ENCODE measurements around the gene ZNF334. TPM values are rescaled to one million over a fixed set of nuclear protein-coding genes. Genes with fewer than 3 reads are reported as not detected.

Gene ZNF334
- total and polyA plus RNA-seq, 2 of the 4 experiments (the other 2 are of a cell fraction): 1.4 to 2.1 TPM

DNA sequence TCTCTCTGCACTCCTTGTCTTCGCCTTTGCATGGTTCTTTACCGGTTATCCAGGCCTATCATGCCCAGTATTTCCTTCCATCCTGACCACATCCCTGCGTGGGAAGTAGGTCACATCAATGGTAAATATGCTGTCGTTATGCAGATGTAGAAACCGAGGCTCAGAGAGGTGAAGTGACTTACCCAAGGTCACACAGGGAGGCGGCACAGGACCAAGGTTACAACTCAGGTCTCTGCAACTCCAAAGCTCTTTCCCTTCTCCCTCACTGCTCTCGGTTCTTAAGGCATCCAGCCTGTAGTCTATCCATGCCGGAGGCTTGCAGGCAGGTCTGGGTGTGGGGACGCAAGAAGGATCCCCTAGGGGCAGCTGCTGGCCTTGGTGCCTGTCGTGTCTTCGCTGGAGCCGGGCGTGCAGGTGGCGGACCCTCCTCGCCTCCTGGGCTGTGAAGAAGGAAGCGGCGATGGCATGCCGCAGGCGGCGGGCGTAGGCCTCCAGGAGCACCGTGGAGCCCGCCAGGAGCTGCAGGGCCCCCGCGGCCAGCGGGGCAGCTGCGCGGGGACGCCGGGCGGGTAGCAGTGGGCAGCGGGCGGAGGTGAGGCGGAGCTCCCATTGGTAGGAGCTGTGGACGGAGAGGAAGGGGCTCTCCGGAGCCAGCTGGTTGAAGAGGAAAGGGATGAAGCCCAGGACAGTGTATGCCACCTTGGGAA, 28.0 kb upstream of the ZNF334 start:
- H2AFZ ChIP-seq (replicated peaks; ENCODE audit: low read length, poor library complexity): no peak overlapping the region
- no peak overlapping the region for H2BK20ac ChIP-seq (ENCODE audit: low read depth, low read length)
- no peak overlapping the region for H3K9ac ChIP-seq (ENCODE audit: low read depth, low read length)
- H3K27me3 ChIP-seq (ENCODE audit: control insufficient read depth, insufficient read depth, low read length): peaks cover 24% of the 10 kb centered on the region
- H3K23ac ChIP-seq (ENCODE audit: low read depth, low read length): no peak overlapping the region
- no peaks in the 10 kb centered on the region for H4K20me1 ChIP-seq (ENCODE audit: insufficient read depth, low read length)
- no peak overlapping the region for H4K91ac ChIP-seq (ENCODE audit: insufficient read depth, low read depth, low read length)
- H2AK5ac ChIP-seq (ENCODE audit: low read depth, low read length): no peak overlapping the region
- no peak overlapping the region for H3K4ac ChIP-seq (ENCODE audit: low read depth, low read length)
- H3K4me2 ChIP-seq (ENCODE audit: low read depth, low read length): no peak overlapping the region
- H3K56ac ChIP-seq (ENCODE audit: extremely low read depth, insufficient read depth, low read length): no peak overlapping the region
- H2BK120ac ChIP-seq (ENCODE audit: low read depth, low read length): no peak overlapping the region
- H3K36me3 ChIP-seq (ENCODE audit: control insufficient read depth, insufficient read depth, low read length): no peaks in the 10 kb centered on the region
- ChIA-PET CTCF (no interaction called here), POLR2A (ENCODE audit: unreplicated experiment) (no interaction called here)
- H4K5ac ChIP-seq (ENCODE audit: low read depth, low read length): no peak overlapping the region
- 77% methylated on average over 3 of the region's 36 CpGs; no CpG with 5 or more reads in 1 of the 2 experiments for WGBS, 2 experiments (ENCODE audit: extremely low coverage in 2 of 2, insufficient read length in 1 of 2)
- H2AK9ac ChIP-seq (replicated peaks; ENCODE audit: low read depth, low read length, poor library complexity): no peak overlapping the region
- no peak overlapping the region for H2BK5ac ChIP-seq (ENCODE audit: low read depth, low read length, poor library complexity, severe bottlenecking)
- H3K9me3 ChIP-seq (ENCODE audit: control insufficient read depth, insufficient read depth, low read length): no peaks in the 10 kb centered on the region
- H3K14ac ChIP-seq (replicated peaks; ENCODE audit: low read depth, low read length): no peak overlapping the region
- dilution Hi-C loops (cut with HindIII; ENCODE audit: low sequenced_read_pairs, unreplicated experiment): no loop called here
- H4K8ac ChIP-seq (ENCODE audit: low read depth in 2 of 2, low read length in 2 of 2): no peak overlapping the region
- H3K4me3 ChIP-seq (ENCODE audit: insufficient read depth, low read depth, low read length): no peak overlapping the region
- TF ChIP-seq RAD21 (IDR thresholded peaks at IDR 0.05; ENCODE audit: low read length) (no peak), MXI1 (IDR thresholded peaks at IDR 0.05; ENCODE audit: borderline replicate concordance, low read depth, low read length) (no peak), CEBPB (IDR thresholded peaks at IDR 0.05; ENCODE audit: low read depth, low read length) (no peak), CHD1 (IDR thresholded peaks at IDR 0.05; ENCODE audit: low read depth, low read length) (no peak), RFX5 (IDR thresholded peaks at IDR 0.05; ENCODE audit: low read depth, low read length) (no peak)
- TF ChIP-seq, protein P1, sequence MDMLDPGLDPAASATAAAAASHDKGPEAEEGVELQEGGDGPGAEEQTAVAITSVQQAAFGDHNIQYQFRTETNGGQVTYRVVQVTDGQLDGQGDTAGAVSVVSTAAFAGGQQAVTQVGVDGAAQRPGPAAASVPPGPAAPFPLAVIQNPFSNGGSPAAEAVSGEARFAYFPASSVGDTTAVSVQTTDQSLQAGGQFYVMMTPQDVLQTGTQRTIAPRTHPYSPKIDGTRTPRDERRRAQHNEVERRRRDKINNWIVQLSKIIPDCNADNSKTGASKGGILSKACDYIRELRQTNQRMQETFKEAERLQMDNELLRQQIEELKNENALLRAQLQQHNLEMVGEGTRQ (IDR thresholded peaks at IDR 0.05; ENCODE audit: low read depth, low read length): no peak
- H3K79me1 ChIP-seq (ENCODE audit: low read depth in 1 of 2, low read length in 2 of 2): no peaks in the 10 kb centered on the region
- ATAC-seq (ENCODE audit: low read depth) (no peak), DNase-seq (no peak)
- no peak overlapping the region for H2BK15ac ChIP-seq (ENCODE audit: low read depth, low read length)
- no TSS peak for BruUV-seq (replicated peaks)
- no peak overlapping the region for H3K18ac ChIP-seq (ENCODE audit: low read depth, low read length)
- intact Hi-C loops (cut with micrococcal nuclease): no loop called here
- H3K27ac ChIP-seq (ENCODE audit: insufficient read depth, low read length): no peak overlapping the region
- H3K9me1 ChIP-seq (ENCODE audit: insufficient read depth, low read length): no peaks in the 10 kb centered on the region
- H3K4me1 ChIP-seq (ENCODE audit: control insufficient read depth, insufficient read depth, low read length): no peaks in the 10 kb centered on the region
- in situ Hi-C loops (cut with MboI; ENCODE audit: low sequenced_read_pairs): no loop called here
